PC-3 (cell line): Measurements from ENCODE around the gene AKAP6. TPM values are rescaled to one million over a fixed set of nuclear protein-coding genes. Genes with fewer than 3 reads are reported as not detected.

Experiments used
- ATAC-seq: fragments of 200-7000 bp; cut with Tn5 transposase; 2 replicates; pipeline ENCODE4 v1.9.1; 2020; ENCODE audit warnings: mild to moderate bottlenecking, moderate library complexity
- BruUV-seq: library from RNA; stranded (reverse); fragments of 400-500 nt; replicated peaks from 2 replicates; lab custom pipeline; 2021; lab: Mats Ljungman, UMichigan
- CTCF ChIA-PET: fragments of 300-600 bp; sonication (Branson Sonifier 250); formaldehyde crosslinking; loops from one replicate; lab custom pipeline; 2022; ENCODE audit warnings: antibody characterized with exemption; lab: Charles Lee
- POLR2A ChIA-PET: fragments of 300-600 bp; sonication (Branson Sonifier 250); formaldehyde crosslinking; loops from one replicate; lab custom pipeline; 2022; ENCODE audit warnings: antibody characterized with exemption; ENCODE audit not compliant: unreplicated experiment; lab: Charles Lee
- DNase-seq: peaks from one replicate; pipeline ENCODE4 v3.0.0-alpha.2; 2015
- H2AFZ ChIP-seq: fragments of 300-600 bp; sonication (generic); 2 replicates; pipeline ENCODE4 v1.6.0; 2016; ENCODE audit warnings: antibody characterized with exemption, low read length
- H3F3A ChIP-seq: fragments of 300-600 bp; sonication (generic); one replicate; pipeline ENCODE4 v1.6.0; 2017; ENCODE audit warnings: antibody characterized with exemption, low read length, control low read depth, mild to moderate bottlenecking; ENCODE audit not compliant: unreplicated experiment
- H3K27ac ChIP-seq: fragments of 300-600 bp; sonication (generic); 2 replicates; pipeline ENCODE4 v1.5.1; 2016; ENCODE audit warnings: mild to moderate bottlenecking, low read length
- H3K27me3 ChIP-seq: fragments of 300-600 bp; sonication (generic); 2 replicates; pipeline ENCODE4 v1.6.1; 2016; ENCODE audit warnings: low read length, mixed read lengths
- H3K36me3 ChIP-seq: fragments of 300-600 bp; sonication (generic); 2 replicates; pipeline ENCODE4 v1.6.1; 2016; ENCODE audit warnings: low read depth, mixed run types, low read length, mixed read lengths
- H3K4me1 ChIP-seq: fragments of 300-600 bp; sonication (generic); 2 replicates; pipeline ENCODE4 v1.5.1; 2016; ENCODE audit warnings: low read length; ENCODE audit not compliant: insufficient read depth
- H3K4me2 ChIP-seq: fragments of 300-600 bp; sonication (generic); 2 replicates; pipeline ENCODE4 v1.6.0; 2016; ENCODE audit warnings: low read length
- H3K4me3 ChIP-seq: fragments of 300-600 bp; sonication (generic); 2 replicates; pipeline ENCODE4 v1.5.1; 2016; ENCODE audit warnings: mild to moderate bottlenecking, low read length, mixed read lengths
- H3K79me2 ChIP-seq: fragments of 300-600 bp; sonication (generic); 2 replicates; pipeline ENCODE4 v1.6.1; 2017; ENCODE audit warnings: low read length, mixed read lengths
- H3K9ac ChIP-seq: fragments of 300-600 bp; sonication (generic); 2 replicates; pipeline ENCODE4 v1.6.0; 2016; ENCODE audit warnings: mild to moderate bottlenecking, low read length
- H3K9me2 ChIP-seq: fragments of 300-600 bp; sonication (generic); replicated peaks from 2 replicates; pipeline ENCODE4 v1.6.1; 2016; ENCODE audit warnings: mixed run types, low read length, mixed read lengths
- H3K9me3 ChIP-seq: fragments of 300-600 bp; sonication (generic); 2 replicates; pipeline ENCODE4 v1.6.1; 2016; ENCODE audit warnings: low read length, mixed read lengths
- H4K20me1 ChIP-seq: fragments of 300-600 bp; sonication (generic); 2 replicates; pipeline ENCODE4 v1.6.1; 2016; ENCODE audit warnings: low read length, mixed read lengths
- EZH2 ChIP-seq: fragments of 300-600 bp; sonication (generic); IDR thresholded peaks from one replicate; pipeline ENCODE4 v1.6.1; 2017; ENCODE audit warnings: antibody characterized with exemption, mild to moderate bottlenecking, low read length; ENCODE audit not compliant: unreplicated experiment
- EZH2phosphoT487 ChIP-seq: fragments of 300-600 bp; sonication (generic); IDR thresholded peaks from 2 replicates; pipeline ENCODE4 v1.6.1; 2018; ENCODE audit warnings: mild to moderate bottlenecking, antibody characterized with exemption, low read length, borderline replicate concordance
- intact Hi-C: fragments of 100-400 bp; cut with micrococcal nuclease; formaldehyde crosslinking; loops from 2 replicates; pipeline ENCODE4 v1.9.0; 2023
- total RNA-seq: library from RNA; depleted of rRNA; stranded (reverse); fragments of >200 nt; gene quantifications from 2 replicates; pipeline ENCODE4 v1.2.3, GENCODE V29; 2014
- TF ChIP-seq, protein P1 (sequence below): fragments of 300-600 bp; sonication (generic); conservative IDR thresholded peaks from 2 replicates; pipeline ENCODE4 v1.5.1; 2017; ENCODE audit warnings: antibody characterized with exemption, low read depth, mild to moderate bottlenecking, low read length

The AKAP6 gene
- total RNA-seq, 1 experiment from 2014 or later = 1.5 TPM

DNA sequence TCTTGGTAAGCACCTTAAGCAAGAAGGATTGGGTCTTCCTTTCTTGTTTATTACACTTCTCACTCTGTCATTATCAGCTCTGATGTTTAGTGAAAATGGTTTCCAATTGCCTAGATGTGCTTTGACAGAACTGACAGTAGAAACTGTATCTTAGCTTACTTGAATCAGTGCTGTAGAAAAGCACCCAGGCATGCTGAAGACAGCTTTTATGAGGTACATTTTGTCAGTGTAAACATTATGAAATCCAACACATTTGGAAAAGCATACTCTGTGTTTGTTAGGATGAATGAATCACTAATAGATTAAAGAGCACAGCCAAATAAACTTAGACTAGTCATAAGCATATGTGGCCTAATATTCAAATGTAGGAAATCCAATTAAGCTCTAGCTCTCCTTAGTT, 319.3 kb downstream of the AKAP6 start:
- no peaks in the 10 kb centered on the region for H3K27me3 ChIP-seq
- H3K4me3 ChIP-seq = no peak overlapping the region
- H3K4me2 ChIP-seq = peak overlapping the region; percentile 38
- H3K9me3 ChIP-seq = no peaks in the 10 kb centered on the region
- no peaks in the 10 kb centered on the region for H3F3A ChIP-seq
- BruUV-seq = no TSS peak
- no peak overlapping the region for H2AFZ ChIP-seq
- intact Hi-C loops = loop anchor here (2.0 kb wide), 1 partner anchor 46 kb away; no protein-coding TSS in a partner anchor
- no peak for TF ChIP-seq EZH2phosphoT487
- TF ChIP-seq, protein P1, sequence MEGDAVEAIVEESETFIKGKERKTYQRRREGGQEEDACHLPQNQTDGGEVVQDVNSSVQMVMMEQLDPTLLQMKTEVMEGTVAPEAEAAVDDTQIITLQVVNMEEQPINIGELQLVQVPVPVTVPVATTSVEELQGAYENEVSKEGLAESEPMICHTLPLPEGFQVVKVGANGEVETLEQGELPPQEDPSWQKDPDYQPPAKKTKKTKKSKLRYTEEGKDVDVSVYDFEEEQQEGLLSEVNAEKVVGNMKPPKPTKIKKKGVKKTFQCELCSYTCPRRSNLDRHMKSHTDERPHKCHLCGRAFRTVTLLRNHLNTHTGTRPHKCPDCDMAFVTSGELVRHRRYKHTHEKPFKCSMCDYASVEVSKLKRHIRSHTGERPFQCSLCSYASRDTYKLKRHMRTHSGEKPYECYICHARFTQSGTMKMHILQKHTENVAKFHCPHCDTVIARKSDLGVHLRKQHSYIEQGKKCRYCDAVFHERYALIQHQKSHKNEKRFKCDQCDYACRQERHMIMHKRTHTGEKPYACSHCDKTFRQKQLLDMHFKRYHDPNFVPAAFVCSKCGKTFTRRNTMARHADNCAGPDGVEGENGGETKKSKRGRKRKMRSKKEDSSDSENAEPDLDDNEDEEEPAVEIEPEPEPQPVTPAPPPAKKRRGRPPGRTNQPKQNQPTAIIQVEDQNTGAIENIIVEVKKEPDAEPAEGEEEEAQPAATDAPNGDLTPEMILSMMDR = no peak
- no peak for TF ChIP-seq EZH2
- ChIA-PET POLR2A (interaction anchor here (0.5 kb wide), 1 partner anchor 1003 kb away, joined by 3 read pairs; no protein-coding TSS in a partner anchor), CTCF (interaction anchor here (0.6 kb wide), 1 partner anchor 20 kb away, joined by 3 read pairs; no protein-coding TSS in a partner anchor)
- H3K9ac ChIP-seq = no peak overlapping the region
- H3K9me2 ChIP-seq = no peaks in the 10 kb centered on the region
- H3K27ac ChIP-seq = no peak overlapping the region
- ATAC-seq (peak; percentile 96), DNase-seq (peak; percentile 90)
- no peaks in the 10 kb centered on the region for H3K36me3 ChIP-seq
- H4K20me1 ChIP-seq = no peaks in the 10 kb centered on the region
- H3K4me1 ChIP-seq = peaks cover 26% of the 10 kb centered on the region
- no peaks in the 10 kb centered on the region for H3K79me2 ChIP-seq

GRCh38 chr14:32650030-32650429, 320.9 kb downstream of the AKAP6 start:
- CTCF ChIA-PET = no interaction called here
- H3K79me2 ChIP-seq = no peaks in the 10 kb centered on the region
- ATAC-seq (no peak), DNase-seq (no peak)
- BruUV-seq = no TSS peak
- no peaks in the 10 kb centered on the region for H3K36me3 ChIP-seq
- no peak overlapping the region for H3K4me3 ChIP-seq
- TF ChIP-seq EZH2phosphoT487 (no peak), EZH2 (no peak)
- TF ChIP-seq, protein P1 = no peak
- H3K4me2 ChIP-seq = no peak overlapping the region
- H4K20me1 ChIP-seq = no peaks in the 10 kb centered on the region
- no peak overlapping the region for H3K9ac ChIP-seq
- H3K4me1 ChIP-seq = peaks cover 26% of the 10 kb centered on the region
- no peaks in the 10 kb centered on the region for H3K9me3 ChIP-seq
- H3K27me3 ChIP-seq = no peaks in the 10 kb centered on the region
- no peak overlapping the region for H2AFZ ChIP-seq
- H3F3A ChIP-seq = no peaks in the 10 kb centered on the region
- H3K27ac ChIP-seq = no peak overlapping the region
- POLR2A ChIA-PET = no interaction called here
- intact Hi-C loops = loop anchor here (2.0 kb wide), 1 partner anchor 19 kb away; no protein-coding TSS in a partner anchor
- no peaks in the 10 kb centered on the region for H3K9me2 ChIP-seq

DNA sequence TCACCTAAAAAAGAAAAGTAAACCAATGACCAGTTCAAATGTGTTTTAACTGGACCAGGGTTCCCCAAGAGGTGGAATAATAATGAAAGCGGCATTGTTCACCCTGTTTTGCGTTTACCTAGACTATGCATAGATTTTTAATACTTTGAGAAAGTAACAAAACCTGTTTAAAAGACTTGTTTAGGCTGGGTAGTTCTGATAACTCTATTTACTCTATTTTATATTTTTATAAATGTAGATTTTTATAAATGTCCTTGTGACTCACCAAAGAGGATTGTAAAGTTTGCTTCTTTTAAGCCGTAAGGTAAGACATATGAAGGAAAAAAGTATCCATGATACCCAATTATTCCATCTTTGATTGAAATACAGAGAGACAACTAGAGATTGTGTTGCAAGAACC, 321.6 kb downstream of the AKAP6 start:
- BruUV-seq = no TSS peak
- H3K4me1 ChIP-seq = peaks cover 26% of the 10 kb centered on the region

More for the DNA sequence above, 321.6 kb downstream of the AKAP6 start:
- Histone ChIP-seq H2AFZ (no peak overlapping the region), H3F3A (no peaks in the 10 kb centered on the region), H3K79me2 (no peaks in the 10 kb centered on the region), H3K27me3 (no peaks in the 10 kb centered on the region), H3K9me2 (no peaks in the 10 kb centered on the region), H3K9ac (no peak overlapping the region), H3K9me3 (no peaks in the 10 kb centered on the region), H3K4me3 (no peak overlapping the region), H3K36me3 (no peaks in the 10 kb centered on the region), H4K20me1 (no peaks in the 10 kb centered on the region), H3K27ac (no peak overlapping the region), H3K4me2 (no peak overlapping the region)
- peak; percentile 54 for DNase-seq
- intact Hi-C loops = loop anchor here (2.0 kb wide), 1 partner anchor 18 kb away; no protein-coding TSS in a partner anchor
- CTCF ChIA-PET = no interaction called here
- POLR2A ChIA-PET = no interaction called here
- peak; percentile 50 for ATAC-seq
- TF ChIP-seq EZH2phosphoT487 = no peak
- TF ChIP-seq EZH2 = no peak
